ENCODE measurements around the gene TSPAN31.

DNA sequence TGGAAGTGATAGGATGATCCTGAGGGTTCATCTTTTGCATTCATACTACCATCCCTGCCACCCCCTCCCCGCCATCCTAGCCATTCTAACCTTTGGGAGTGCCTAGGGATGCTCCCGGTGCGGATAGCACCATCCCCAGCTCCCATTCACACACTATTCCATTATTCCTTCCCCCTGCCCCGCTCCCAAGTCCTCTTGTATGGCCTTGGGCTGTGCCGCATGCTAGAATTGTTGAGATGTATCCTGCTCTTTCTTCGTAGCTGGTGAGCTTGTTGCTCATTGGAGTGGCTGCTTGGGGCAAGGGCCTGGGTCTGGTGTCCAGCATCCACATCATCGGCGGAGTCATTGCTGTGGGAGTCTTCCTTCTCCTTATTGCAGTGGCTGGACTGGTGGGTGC lies 644 bp downstream of the TSPAN31 start:
- TF ChIP-seq POLR2A (IDR thresholded peaks at IDR 0.05; ENCODE audit: low read length) (peak; percentile 73), GATA1 (IDR thresholded peaks at IDR 0.05; ENCODE audit: low read depth, low read length) (no peak)
